Mononuclear cell (primary cell): ENCODE data around the gene MEGF6. TPM values are rescaled to one million over a fixed set of nuclear protein-coding genes. Genes with fewer than 3 reads are reported as not detected.

Experiments used
- H3K27me3 ChIP-seq: 2 replicates; pipeline ENCODE4 v1.6.0; 2011; ENCODE audit warnings: low read length, control low read depth; ENCODE audit not compliant: insufficient read depth
- H3K4me1 ChIP-seq: 2 replicates; pipeline ENCODE4 v1.5.1; 2011; ENCODE audit warnings: mild to moderate bottlenecking, low read length, control low read depth; ENCODE audit not compliant: insufficient read depth
- H3K4me3 ChIP-seq: 2 replicates; pipeline ENCODE4 v1.5.1; 2011; ENCODE audit warnings: mild to moderate bottlenecking, low read length, moderate library complexity
- H3K9me3 ChIP-seq: 2 replicates; pipeline ENCODE4 v1.5.1; 2011; ENCODE audit warnings: low read depth, mild to moderate bottlenecking, control low read depth, low read length
- total RNA-seq: library from RNA; depleted of rRNA; stranded (reverse); fragments of >200 nt; gene quantifications from one replicate; pipeline ENCODE4 v1.2.3, GENCODE V29; 2012

Gene MEGF6, protein sequence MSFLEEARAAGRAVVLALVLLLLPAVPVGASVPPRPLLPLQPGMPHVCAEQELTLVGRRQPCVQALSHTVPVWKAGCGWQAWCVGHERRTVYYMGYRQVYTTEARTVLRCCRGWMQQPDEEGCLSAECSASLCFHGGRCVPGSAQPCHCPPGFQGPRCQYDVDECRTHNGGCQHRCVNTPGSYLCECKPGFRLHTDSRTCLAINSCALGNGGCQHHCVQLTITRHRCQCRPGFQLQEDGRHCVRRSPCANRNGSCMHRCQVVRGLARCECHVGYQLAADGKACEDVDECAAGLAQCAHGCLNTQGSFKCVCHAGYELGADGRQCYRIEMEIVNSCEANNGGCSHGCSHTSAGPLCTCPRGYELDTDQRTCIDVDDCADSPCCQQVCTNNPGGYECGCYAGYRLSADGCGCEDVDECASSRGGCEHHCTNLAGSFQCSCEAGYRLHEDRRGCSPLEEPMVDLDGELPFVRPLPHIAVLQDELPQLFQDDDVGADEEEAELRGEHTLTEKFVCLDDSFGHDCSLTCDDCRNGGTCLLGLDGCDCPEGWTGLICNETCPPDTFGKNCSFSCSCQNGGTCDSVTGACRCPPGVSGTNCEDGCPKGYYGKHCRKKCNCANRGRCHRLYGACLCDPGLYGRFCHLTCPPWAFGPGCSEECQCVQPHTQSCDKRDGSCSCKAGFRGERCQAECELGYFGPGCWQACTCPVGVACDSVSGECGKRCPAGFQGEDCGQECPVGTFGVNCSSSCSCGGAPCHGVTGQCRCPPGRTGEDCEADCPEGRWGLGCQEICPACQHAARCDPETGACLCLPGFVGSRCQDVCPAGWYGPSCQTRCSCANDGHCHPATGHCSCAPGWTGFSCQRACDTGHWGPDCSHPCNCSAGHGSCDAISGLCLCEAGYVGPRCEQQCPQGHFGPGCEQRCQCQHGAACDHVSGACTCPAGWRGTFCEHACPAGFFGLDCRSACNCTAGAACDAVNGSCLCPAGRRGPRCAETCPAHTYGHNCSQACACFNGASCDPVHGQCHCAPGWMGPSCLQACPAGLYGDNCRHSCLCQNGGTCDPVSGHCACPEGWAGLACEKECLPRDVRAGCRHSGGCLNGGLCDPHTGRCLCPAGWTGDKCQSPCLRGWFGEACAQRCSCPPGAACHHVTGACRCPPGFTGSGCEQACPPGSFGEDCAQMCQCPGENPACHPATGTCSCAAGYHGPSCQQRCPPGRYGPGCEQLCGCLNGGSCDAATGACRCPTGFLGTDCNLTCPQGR (N-terminal part only)
- 16.2 TPM for total RNA-seq

- Histone ChIP-seq H3K27me3 (no peaks in the 10 kb centered on the region), H3K4me1 (peaks cover 14% of the 10 kb centered on the region), H3K4me3 (no peak within 1 kb of the TSS), H3K9me3 (no peaks in the 10 kb centered on the region)
Measured at GRCh38 chr1:3611170-3612019, at the start of gene MEGF6. MEGF6 (minus strand) TSS chr1:3611508; CDS start chr1:3611268, 240 bp downstream.

GRCh38 chr1:3660704-3661103 lies 49.4 kb upstream of the MEGF6 start:
- Histone ChIP-seq H3K27me3 (peaks cover 11% of the 10 kb centered on the region), H3K9me3 (no peaks in the 10 kb centered on the region), H3K4me3 (no peak overlapping the region), H3K4me1 (peaks cover 3% of the 10 kb centered on the region)

DNA sequence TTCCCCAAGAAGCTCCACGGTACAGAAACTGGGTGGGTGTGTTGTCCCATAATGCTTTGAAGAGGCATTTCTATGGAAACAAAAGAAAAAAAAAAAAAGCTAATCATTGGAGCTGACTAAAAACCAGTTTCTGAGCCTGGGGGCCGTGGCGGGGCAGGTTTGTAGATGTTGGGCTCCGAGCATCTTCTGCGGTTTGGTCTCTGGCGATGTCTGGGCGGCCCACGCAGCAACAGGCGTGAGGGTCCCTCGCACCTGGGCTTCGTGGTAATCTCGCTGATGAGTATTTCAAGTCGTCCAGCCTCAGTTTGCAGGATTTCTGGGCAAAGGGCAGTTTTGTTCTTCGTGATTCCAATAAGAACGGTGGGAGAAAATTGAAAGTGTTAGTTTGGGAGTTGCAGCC lies 47.8 kb upstream of the MEGF6 start:
- Histone ChIP-seq H3K27me3 (peaks cover 24% of the 10 kb centered on the region), H3K4me1 (no peaks in the 10 kb centered on the region), H3K9me3 (no peaks in the 10 kb centered on the region), H3K4me3 (no peak overlapping the region)

DNA sequence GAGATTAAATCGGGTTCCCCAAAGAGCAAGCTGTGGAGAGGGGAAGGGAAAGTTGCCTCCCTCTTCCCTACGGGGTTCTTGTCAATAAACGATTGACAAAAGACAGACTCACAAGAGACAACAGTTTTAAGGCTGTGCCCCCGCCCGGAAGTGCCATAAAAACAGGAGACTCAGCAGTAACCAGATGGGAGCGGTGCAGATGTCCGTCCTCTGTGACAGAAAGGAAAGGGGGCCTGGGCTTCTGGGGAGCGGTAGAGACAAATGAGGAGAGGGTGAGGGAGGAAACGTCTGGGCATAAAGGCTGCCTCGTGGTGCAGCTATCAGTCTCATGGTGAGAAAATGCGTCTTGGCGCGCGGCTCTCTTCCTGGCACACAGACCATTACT lies 46.9 kb upstream of the MEGF6 start:
- peaks cover 32% of the 10 kb centered on the region for H3K27me3 ChIP-seq
- no peaks in the 10 kb centered on the region for H3K4me1 ChIP-seq
- no peak overlapping the region for H3K4me3 ChIP-seq
- no peaks in the 10 kb centered on the region for H3K9me3 ChIP-seq

DNA sequence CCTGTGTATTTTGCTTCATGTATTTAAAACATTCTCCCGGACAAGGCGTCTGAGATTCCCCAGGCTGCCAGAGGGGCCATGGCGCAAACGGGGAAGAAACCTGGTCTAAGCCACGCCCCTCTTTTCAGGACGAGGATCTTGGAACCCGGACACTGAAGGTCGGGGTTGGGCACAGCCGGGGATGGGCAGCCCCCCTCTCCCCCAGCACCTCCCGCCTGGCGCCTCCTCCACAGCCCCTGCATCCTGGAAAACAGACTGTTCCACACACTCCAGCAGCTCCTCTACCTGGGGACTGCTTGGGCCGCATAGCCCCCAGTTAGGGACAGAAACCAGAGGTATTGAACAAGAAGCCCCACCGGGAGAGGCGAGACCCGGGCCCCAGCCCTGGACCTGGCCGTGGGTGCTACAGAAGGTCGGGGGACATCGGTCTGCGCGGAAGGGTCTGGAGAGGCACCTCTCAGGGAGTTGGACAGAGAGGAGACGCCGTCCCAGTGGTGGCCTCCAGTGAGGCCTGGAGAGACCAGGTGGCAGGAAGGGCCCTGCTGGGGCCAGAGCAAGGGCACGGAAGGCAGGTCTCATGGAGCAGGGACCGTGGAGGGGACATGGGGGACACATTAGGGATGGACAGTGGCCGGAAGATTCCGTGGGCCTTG lies 46.4 kb upstream of the MEGF6 start:
- Histone ChIP-seq H3K4me3 (no peak overlapping the region), H3K4me1 (peaks cover 2% of the 10 kb centered on the region), H3K27me3 (peaks cover 37% of the 10 kb centered on the region), H3K9me3 (no peaks in the 10 kb centered on the region)

GRCh38 chr1:3657096-3657475 lies 45.8 kb upstream of the MEGF6 start:
- peaks cover 8% of the 10 kb centered on the region for H3K4me1 ChIP-seq
- peaks cover 39% of the 10 kb centered on the region for H3K27me3 ChIP-seq
- no peak overlapping the region for H3K4me3 ChIP-seq
- no peaks in the 10 kb centered on the region for H3K9me3 ChIP-seq

DNA sequence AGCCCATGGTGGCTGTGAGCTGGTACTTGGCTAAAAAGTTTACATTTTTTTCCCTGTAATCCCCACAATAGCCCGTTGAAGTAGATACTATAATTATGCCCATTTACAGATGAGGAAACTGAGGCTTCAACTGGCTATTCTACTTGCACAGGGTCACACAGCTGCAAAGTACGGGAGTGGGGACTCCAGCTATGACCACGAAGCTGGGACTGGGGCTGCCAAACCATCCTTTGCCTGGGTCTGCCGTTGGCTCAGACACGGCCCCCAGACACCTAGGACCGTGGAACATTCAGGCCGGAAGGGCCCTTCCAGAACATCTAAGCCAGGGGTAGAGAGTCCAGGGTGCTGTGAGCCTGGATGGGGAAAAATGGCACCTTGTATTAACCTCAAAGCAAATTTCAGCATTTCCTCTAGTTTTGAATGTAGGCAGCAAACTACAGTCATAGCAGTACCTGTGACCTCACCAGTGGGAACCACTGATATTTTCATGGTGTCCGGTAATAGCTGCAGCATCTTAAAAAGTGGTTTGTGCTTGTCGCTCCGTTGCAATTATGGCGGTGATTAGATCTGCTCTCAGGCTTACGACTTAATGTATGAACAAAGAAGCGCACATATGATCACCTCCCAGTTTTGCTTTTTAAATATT lies 45.3 kb upstream of the MEGF6 start:
- peaks cover 12% of the 10 kb centered on the region for H3K4me1 ChIP-seq
- peaks cover 41% of the 10 kb centered on the region for H3K27me3 ChIP-seq
- H3K9me3 ChIP-seq = no peaks in the 10 kb centered on the region
- H3K4me3 ChIP-seq = no peak overlapping the region

DNA sequence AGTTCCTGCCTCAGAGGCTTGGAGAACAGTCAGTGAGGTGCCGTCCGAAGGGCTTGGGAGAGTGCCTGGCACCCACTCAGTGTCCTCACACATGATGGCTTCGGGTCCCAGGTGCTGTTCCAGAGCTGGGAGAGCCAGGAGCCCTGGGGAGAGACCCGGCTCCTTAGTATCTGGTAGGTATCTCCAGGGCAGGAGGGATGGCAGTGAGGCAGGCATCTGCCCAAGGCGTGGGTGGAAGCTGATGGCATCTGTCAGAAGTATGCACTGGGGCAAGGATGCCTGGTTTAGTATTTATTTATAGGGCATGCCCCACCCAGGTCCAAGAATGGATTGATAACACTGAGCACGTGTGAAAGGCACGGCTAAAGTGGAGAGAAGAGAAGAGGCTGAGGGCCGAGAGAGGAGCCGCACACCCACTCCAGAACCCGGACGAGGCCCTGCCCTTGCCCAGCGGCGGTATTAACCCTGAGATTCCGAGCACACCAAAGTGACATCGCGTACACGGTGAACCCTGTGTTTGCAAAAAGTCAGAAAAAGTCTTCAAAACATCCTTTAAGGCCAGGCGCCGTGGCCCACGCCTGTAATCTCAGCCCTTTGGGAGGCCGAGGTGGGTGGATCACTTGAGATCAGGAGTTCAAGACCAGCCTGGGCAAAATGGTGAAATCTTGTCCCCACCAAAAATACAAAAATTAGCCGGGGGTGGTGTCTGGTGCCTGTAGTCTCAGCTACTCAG lies 43.4 kb upstream of the MEGF6 start:
- peaks cover 57% of the 10 kb centered on the region for H3K27me3 ChIP-seq
- no peaks in the 10 kb centered on the region for H3K9me3 ChIP-seq
- no peak overlapping the region for H3K4me3 ChIP-seq
- peaks cover 29% of the 10 kb centered on the region for H3K4me1 ChIP-seq

- Histone ChIP-seq H3K9me3 (no peaks in the 10 kb centered on the region), H3K4me1 (peaks cover 39% of the 10 kb centered on the region), H3K4me3 (no peak overlapping the region), H3K27me3 (peaks cover 57% of the 10 kb centered on the region)
Measured at GRCh38 chr1:3653286-3653618, 41.9 kb upstream of the MEGF6 start.

DNA sequence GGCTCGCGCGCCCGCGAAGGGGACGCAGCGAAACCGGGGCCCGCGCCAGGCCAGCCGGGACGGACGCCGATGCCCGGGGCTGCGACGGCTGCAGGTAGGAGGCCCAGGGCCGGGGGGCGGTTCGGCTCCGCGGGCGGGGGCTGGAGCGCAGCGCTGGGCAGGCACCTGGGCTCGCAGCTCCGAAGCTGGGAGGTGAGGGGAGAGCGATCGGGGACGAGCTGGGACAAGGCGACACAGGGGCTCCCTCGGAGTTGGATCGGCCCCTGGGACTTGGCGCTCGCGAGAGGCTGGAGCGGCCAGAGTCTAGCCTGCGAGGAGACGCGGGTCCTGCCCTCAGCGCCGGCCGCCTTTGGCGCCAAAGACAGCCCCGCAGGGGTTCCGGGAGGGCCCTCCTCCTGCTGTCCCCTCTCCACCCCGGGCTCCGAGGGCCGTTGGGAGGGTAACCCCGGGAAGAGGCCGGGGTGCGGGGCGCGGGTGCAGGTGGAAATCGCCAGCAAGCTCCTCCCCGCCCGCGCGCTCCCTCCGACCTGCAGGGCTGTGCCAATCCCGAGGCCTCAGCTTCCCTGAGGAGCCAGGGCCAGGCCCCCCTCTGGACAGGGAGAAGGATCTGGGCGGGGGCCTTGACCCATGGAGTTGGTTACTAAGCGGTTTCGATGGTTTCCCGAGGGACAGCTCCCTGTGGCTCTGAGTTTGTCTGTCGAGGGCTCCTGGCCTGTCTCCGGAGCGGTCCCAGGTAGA lies 41.4 kb upstream of the MEGF6 start:
- H3K4me3 ChIP-seq = no peak overlapping the region
- peaks cover 39% of the 10 kb centered on the region for H3K4me1 ChIP-seq
- peaks cover 57% of the 10 kb centered on the region for H3K27me3 ChIP-seq
- H3K9me3 ChIP-seq = no peaks in the 10 kb centered on the region

- H3K27me3 ChIP-seq = peaks cover 53% of the 10 kb centered on the region
- no peaks in the 10 kb centered on the region for H3K9me3 ChIP-seq
- H3K4me3 ChIP-seq = no peak within 1 kb of the TSS
- H3K4me1 ChIP-seq = peaks cover 39% of the 10 kb centered on the region
Measured at GRCh38 chr1:3651930-3652547, 40.7 kb upstream of the MEGF6 start, which contains the start of gene TP73. TP73 (plus strand) TSS chr1:3652516; CDS start chr1:3682366, 29,850 bp downstream.
